ENCODE measurements around the gene DIRAS1.
A peak's percentile ranks its signal among the peaks of the same experiment; 100 is the strongest.

The DIRAS1 gene

GRCh38 chr19:2754659-2755447, 33.7 kb upstream of the DIRAS1 start:
- no peak for DNase-seq

GRCh38 chr19:2751438-2751830, 30.3 kb upstream of the DIRAS1 start:
- no peak for DNase-seq

- no peak for DNase-seq
Observed at GRCh38 chr19:2750808-2751437, 29.8 kb upstream of the DIRAS1 start.

GRCh38 chr19:2747349-2747748, 26.2 kb upstream of the DIRAS1 start:
- DNase-seq: no peak

- no peak for DNase-seq
Observed at GRCh38 chr19:2744113-2744512, 22.9 kb upstream of the DIRAS1 start.

GRCh38 chr19:2743099-2743498, 21.9 kb upstream of the DIRAS1 start:
- no peak for DNase-seq

- no peak for DNase-seq
Observed at GRCh38 chr19:2740314-2740656, 19.1 kb upstream of the DIRAS1 start.

GRCh38 chr19:2739602-2740313, 18.6 kb upstream of the DIRAS1 start, which contains the start of gene SLC39A3:
Gene SLC39A3, minus strand, starts transcription at chr19:2740017. Its CDS starts 2,760 bp downstream, at chr19:2737257.
- peak; percentile 89 for DNase-seq

- no peak for DNase-seq
Observed at GRCh38 chr19:2736550-2737190, 15.5 kb upstream of the DIRAS1 start.

- DNase-seq: no peak
Observed at GRCh38 chr19:2735374-2735773, 14.2 kb upstream of the DIRAS1 start.

GRCh38 chr19:2734589-2735288, 13.6 kb upstream of the DIRAS1 start:
- DNase-seq: no peak

- DNase-seq: peak; percentile 11
Observed at GRCh38 chr19:2733930-2734588, 12.9 kb upstream of the DIRAS1 start.

- no peak for DNase-seq
Observed at GRCh38 chr19:2732883-2733282, 11.7 kb upstream of the DIRAS1 start.

- DNase-seq: no peak
Observed at GRCh38 chr19:2732157-2732725, 11.1 kb upstream of the DIRAS1 start.

- DNase-seq: no peak
Observed at GRCh38 chr19:2731181-2731995, 10.2 kb upstream of the DIRAS1 start.

- no peak for DNase-seq
Observed at GRCh38 chr19:2729943-2730818, 9.0 kb upstream of the DIRAS1 start.

- no peak for DNase-seq
Observed at GRCh38 chr19:2728783-2729387, 7.7 kb upstream of the DIRAS1 start.

- DNase-seq: no peak
Observed at GRCh38 chr19:2727640-2727944, 6.4 kb upstream of the DIRAS1 start.

GRCh38 chr19:2726904-2727639, 5.9 kb upstream of the DIRAS1 start:
- DNase-seq: no peak

Measured in DMS79 (cell line).